Activated naive CD4-positive, alpha-beta T cell treated with Interleukin-2 at 50 U/mL for 16 hours (primary cell): Measurements from ENCODE around the gene ROR2.

Experiments
- DNase-seq: peaks from one replicate; pipeline ENCODE4 v3.0.0-alpha.2; 2020

The ROR2 gene

GRCh38 chr9:91948101-91948596, 1.9 kb downstream of the ROR2 start:
- DNase-seq, result no peak

DNA sequence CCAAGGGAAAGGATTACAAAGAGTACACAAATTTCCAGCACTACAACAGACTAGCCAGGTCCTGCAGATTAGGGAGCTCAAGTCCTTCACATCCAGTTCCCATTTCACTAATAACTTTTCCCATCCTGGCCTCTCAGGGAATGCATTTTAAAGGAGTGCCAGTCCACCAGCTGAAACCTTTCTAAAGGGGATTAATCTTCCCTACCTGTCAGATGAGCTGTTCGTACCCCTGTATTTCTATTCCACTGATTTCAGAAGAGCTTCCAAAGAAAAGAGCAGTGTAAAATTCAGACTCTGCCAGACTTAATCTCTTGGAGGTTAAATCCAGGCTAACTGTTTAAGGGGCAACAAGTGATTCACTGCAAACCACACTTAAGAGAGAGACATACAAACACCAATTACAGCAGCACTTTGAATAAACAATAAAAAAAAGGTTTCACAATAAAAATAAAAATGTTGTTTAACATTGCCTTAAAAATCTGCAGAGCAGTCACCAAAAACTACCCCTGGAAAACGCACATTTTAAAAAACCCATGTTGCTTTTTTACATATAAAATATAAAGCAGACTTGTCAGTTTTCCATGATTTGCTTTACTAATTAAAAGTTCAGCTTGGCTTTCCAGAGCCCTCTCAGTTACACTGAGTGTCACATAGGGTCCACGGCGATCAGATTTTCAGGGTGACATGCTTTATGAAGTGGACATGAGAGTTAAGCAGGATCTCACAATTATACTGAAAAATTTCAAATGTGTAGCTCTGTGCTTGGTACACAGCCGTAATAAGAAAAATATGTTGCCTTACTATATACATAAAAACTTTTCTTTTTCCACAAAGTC, 3.2 kb downstream of the ROR2 start:
- no peak for DNase-seq

GRCh38 chr9:91946196-91946595, 3.8 kb downstream of the ROR2 start:
- DNase-seq, result no peak

GRCh38 chr9:91945277-91946085, 4.5 kb downstream of the ROR2 start:
- no peak for DNase-seq

DNA sequence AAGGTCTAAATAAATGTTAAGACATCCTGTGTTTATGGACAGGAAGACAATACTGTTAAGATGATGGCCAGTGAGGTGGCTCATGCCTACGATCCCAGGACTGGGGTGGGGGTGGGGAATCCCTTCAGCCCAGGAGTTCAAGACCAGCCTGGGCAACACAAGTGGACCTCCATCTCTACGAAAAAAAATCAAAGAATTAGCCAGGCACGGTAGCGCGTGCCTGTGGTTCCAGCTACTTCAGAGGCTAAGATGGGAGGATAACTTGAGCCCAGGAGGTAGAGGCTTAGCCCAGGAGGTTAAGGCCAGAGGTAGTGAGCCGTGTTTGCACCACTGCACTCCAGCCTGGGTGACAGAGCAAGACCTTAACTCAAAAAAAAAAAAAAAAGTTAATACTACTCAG, 5.3 kb downstream of the ROR2 start:
- no peak for DNase-seq

GRCh38 chr9:91943478-91944470, 6.3 kb downstream of the ROR2 start:
- no peak for DNase-seq

- DNase-seq, result no peak
Observed at GRCh38 chr9:91942201-91942600, 7.8 kb downstream of the ROR2 start.

DNA sequence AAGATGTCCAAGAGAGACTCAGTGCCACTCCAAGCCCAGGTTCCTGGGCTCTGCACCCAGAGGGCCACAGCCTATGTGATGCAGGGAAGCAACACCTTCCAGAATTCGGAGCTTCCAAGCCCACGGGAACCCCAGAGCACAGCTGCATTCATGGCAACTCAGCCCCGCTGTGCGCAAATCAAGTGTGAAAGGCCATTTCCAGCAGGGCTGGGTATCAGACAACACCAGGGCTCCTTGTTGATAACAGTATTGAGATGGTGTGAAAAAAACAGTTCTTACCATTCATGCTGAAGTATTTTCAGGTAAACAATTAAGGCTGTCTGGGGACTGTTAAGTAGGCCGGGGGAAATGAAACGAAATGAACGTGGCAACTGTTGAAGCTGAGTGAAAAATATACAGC, 10.1 kb downstream of the ROR2 start:
- DNase-seq, result no peak

DNA sequence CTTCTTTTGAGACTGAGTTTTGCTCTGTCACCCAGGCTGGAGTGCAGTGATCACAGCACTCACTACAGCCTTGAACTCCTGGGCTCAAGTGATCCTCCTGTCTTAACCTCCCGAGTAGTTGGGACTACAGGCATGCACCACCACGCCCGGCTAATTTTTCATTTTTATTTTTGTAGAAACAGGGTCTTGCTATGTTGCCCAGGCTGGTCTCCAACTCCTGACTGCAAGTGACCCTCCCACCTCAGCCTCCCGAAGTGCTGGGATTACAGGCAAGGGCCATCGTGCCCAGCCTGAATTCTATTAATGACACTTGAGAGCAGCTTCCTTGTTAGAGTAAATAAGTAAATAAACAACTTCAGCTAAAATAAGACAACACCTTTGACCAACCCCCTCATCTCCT, 12.3 kb downstream of the ROR2 start:
- no peak for DNase-seq

GRCh38 chr9:91937056-91937455, 13.0 kb downstream of the ROR2 start:
- DNase-seq, result no peak

DNA sequence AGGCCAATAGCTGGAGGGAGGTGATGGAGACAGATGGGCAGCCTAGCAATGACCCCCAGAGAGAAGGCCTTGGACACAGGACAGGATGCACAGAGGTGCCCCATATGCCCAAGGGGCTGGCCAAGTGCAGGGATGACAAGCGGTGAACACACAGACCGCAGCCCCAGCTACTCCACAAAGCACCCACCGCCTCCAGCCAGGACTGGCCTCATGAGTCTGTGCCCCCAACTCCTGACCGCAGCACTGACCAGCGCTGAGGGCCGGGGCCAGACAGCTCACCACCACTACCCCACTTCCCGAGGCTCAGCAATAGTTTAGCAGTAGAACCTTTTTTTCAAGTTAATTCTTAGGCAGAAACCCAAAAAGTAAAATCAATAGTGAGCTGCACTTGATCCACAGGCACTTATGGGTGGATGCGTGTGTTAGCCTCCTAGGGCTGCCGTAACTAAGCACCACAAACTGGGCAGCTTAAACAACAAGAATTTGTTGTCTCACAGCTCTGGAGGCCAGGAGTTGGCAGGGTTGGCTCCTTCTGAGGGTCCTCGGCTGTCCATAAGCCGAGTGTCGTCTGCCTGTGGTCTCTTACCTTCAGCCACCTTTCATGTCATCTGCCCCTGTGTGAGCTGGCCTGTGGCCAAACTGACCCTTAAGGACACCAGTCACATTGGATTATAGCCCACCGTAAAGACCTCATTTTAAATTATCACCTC, 14.1 kb downstream of the ROR2 start:
- no peak for DNase-seq

DNA sequence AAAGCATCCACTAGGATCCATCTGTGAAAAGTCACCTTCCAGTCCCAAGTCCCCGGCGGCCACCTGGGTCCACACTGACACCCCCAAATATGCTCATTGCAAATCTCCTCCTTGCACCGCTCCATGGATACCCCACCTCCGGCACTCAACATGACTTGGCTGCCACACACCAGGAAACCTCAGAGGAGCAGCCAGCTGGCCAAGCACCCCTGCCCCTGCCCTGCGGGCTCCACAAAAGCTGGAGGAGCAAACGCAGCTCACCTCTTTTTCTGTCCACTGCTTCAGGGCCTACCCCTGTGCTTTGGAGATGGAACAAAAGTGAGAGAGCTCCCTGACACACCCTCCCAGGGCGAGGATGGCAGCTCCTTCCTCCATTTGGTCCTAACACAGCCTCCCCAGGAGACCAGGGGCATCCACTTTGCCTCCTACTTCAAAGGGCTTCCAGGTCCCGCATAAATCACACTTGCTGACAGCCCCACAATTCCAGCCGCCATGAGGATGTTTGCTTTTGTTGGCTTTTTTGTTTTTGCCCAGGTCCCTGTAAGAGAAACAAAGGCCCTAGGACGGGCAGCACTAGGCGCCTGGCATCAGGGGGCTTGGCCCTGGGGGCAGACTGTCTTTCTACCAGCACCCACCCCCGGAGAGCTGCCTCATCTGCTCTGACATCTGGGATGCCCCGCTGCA, 14.8 kb downstream of the ROR2 start:
- no peak for DNase-seq

DNA sequence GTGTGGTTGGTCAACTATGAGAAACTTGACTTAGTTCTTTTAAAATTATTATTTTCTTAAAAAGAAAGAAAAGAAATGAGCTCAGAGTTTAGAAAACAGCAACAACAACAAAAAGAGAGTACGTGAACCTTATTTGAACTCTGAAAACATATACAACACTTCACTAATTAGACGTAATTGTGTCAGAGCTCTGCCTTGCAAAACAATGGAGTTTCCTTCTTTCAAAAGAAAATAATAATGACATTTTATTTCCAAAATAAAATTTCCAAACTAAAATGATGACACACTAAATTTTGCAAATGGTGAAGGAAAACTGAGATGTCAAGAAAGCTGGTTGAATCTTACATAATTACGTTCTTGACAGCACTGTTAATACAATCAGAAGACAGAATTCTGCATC, 15.4 kb downstream of the ROR2 start:
- no peak for DNase-seq

GRCh38 chr9:91933556-91934352, 16.3 kb downstream of the ROR2 start:
- no peak for DNase-seq

DNA sequence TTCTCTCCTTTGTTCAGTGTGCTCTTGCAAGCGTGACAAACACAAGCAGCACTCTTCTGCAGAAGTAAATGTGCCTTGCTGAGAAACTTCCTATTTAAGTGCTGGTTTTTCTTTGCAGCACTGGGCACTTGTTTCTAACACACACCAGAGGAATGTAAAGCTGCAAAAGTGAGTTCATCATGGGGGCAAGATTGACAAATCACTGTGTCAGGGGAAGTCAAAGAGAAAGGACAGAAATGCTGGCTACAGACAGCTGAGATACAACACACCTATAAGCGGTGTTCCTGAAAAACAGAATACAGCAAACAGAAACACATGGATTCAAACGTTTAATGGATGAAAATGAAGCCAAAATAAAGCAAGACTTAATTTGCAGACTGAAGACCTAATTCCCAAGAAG, 19.6 kb downstream of the ROR2 start:
- no peak for DNase-seq

DNA sequence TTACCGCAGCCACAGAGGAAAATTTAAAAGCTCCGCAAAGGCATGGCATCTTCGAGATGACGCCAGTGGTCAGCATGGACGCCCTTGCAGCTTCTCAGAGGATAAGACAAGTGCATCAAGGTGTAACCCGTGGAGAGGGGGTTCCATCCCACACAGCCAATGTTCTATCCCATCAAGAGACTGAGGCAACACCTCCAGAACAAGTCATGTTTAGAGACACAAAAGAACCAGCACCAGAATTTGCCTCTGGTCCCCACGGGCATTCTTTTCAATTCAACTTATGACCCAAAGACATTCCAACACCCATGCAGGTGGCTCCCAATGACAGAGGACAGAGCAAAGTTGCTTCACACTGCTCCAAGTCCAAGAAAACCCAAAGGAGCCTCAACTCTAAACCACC, 20.7 kb downstream of the ROR2 start:
- DNase-seq, result no peak

DNA sequence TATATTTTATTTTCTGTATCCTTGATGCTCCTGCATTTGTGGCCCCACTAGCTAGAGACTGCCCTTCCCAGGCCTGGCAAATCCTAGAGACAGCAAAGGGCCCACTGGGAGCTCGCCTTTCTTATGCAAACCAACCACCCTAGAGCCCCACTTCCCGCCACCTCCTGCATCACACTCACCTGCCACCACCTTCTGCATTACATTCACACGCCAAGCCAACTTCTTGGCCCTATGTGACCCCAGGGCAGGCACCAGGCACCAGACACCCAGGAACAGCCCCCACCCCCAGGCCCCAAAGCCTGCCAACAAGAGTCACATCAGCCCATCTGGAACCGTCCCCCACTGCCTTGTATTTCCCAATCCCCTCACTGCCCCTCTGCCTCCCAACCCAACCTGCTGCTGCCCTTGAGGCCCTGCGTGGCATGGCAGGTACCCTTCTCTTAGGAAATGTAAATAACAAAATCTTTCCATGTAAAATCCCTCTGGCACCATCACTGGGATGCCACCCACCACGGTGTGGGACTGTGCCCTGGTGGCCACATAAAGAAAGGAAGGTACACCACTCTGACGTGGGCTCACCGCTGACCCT, 22.0 kb downstream of the ROR2 start:
- DNase-seq, result no peak

GRCh38 chr9:91924090-91924489, 25.9 kb downstream of the ROR2 start:
- DNase-seq, result no peak

- DNase-seq, result no peak
Observed at GRCh38 chr9:91923145-91923544, 26.9 kb downstream of the ROR2 start.

- DNase-seq, result no peak
Observed at GRCh38 chr9:91921371-91921770, 28.7 kb downstream of the ROR2 start.
